IMR-90 (cell line): ENCODE results near the gene MALAT1. TPM values are rescaled to one million over a fixed set of nuclear protein-coding genes. Genes with fewer than 3 reads are reported as not detected.

Experiments
- ATAC-seq: fragments of 200-7000 bp; cut with Tn5 transposase; 2 replicates; pipeline ENCODE4 v1.9.1; 2020; ENCODE audit warnings: low read depth, mild to moderate bottlenecking, moderate library complexity
- BruUV-seq: library from RNA; stranded (reverse); fragments of 400-500 nt; replicated peaks from 2 replicates; lab custom pipeline; 2021; lab: Mats Ljungman, UMichigan
- CTCF ChIA-PET: fragments of 300-600 bp; formaldehyde crosslinking; extraction: SDS; loops from one replicate; lab custom pipeline; 2021; ENCODE audit warnings: antibody characterized with exemption; lab: Yijun Ruan, JAX
- POLR2A ChIA-PET: fragments of 300-600 bp; sonication (Branson Sonifier 250); formaldehyde crosslinking; loops from one replicate; lab custom pipeline; 2022; ENCODE audit warnings: antibody characterized with exemption; ENCODE audit not compliant: unreplicated experiment; lab: Charles Lee
- DNase-seq: peaks from one replicate; pipeline ENCODE4 v3.0.0; 2013
- H2AFZ ChIP-seq: replicated peaks from 2 replicates; pipeline ENCODE3; 2013; ENCODE audit warnings: low read length, mild to moderate bottlenecking; ENCODE audit not compliant: poor library complexity
- H2AK5ac ChIP-seq: 2 replicates; pipeline ENCODE4 v1.6.1; 2013; ENCODE audit warnings: low read depth, low read length, inconsistent platforms
- H2AK9ac ChIP-seq: replicated peaks from 2 replicates; pipeline ENCODE3; 2013; ENCODE audit warnings: mild to moderate bottlenecking, low read depth, low read length, moderate library complexity; ENCODE audit not compliant: poor library complexity
- H2BK120ac ChIP-seq: 2 replicates; pipeline ENCODE4 v1.6.1; 2013; ENCODE audit warnings: low read depth, low read length, inconsistent platforms
- H2BK15ac ChIP-seq: 3 replicates; pipeline ENCODE4 v1.6.1; 2013; ENCODE audit warnings: low read depth, low read length, inconsistent platforms
- H2BK20ac ChIP-seq: 2 replicates; pipeline ENCODE4 v1.6.1; 2013; ENCODE audit warnings: low read depth, mild to moderate bottlenecking, inconsistent platforms, low read length, moderate library complexity
- H2BK5ac ChIP-seq: 2 replicates; pipeline ENCODE4 v1.6.1; 2013; ENCODE audit warnings: mild to moderate bottlenecking, low read depth, low read length, inconsistent platforms; ENCODE audit not compliant: poor library complexity, severe bottlenecking
- H3K14ac ChIP-seq: replicated peaks from 2 replicates; pipeline ENCODE4 v1.6.1; 2013; ENCODE audit warnings: low read depth, low read length, inconsistent platforms
- H3K18ac ChIP-seq: 2 replicates; pipeline ENCODE4 v1.6.1; 2013; ENCODE audit warnings: low read depth, low read length, control low read depth
- H3K23ac ChIP-seq: 2 replicates; pipeline ENCODE4 v1.6.1; 2013; ENCODE audit warnings: low read depth, low read length, inconsistent platforms
- H3K27ac ChIP-seq: 2 replicates; pipeline ENCODE4 v1.5.1; 2013; ENCODE audit warnings: mild to moderate bottlenecking, control low read depth, low read length; ENCODE audit not compliant: insufficient read depth
- H3K27me3 ChIP-seq: 2 replicates; pipeline ENCODE4 v1.6.1; 2013; ENCODE audit warnings: low read length; ENCODE audit not compliant: control insufficient read depth, insufficient read depth
- H3K36me3 ChIP-seq: 2 replicates; pipeline ENCODE4 v1.6.1; 2013; ENCODE audit warnings: low read length, mixed read lengths; ENCODE audit not compliant: control insufficient read depth, insufficient read depth
- H3K4ac ChIP-seq: 2 replicates; pipeline ENCODE4 v1.6.1; 2013; ENCODE audit warnings: low read depth, low read length, inconsistent platforms
- H3K4me1 ChIP-seq: 2 replicates; pipeline ENCODE4 v1.6.1; 2013; ENCODE audit warnings: low read length, mixed read lengths; ENCODE audit not compliant: control insufficient read depth, insufficient read depth
- H3K4me2 ChIP-seq: 2 replicates; pipeline ENCODE4 v1.6.1; 2013; ENCODE audit warnings: low read depth, mild to moderate bottlenecking, control low read depth, low read length, moderate library complexity
- H3K4me3 ChIP-seq: 2 replicates; pipeline ENCODE4 v1.5.1; 2013; ENCODE audit warnings: low read depth, mild to moderate bottlenecking, control low read depth, low read length, moderate library complexity; ENCODE audit not compliant: insufficient read depth
- H3K56ac ChIP-seq: 2 replicates; pipeline ENCODE4 v1.6.1; 2013; ENCODE audit warnings: low read length, inconsistent platforms; ENCODE audit not compliant: insufficient read depth; ENCODE audit errors: extremely low read depth
- H3K79me1 ChIP-seq, 2 experiments: 2 replicates each; pipeline ENCODE4 v1.6.1; 2013; ENCODE audit warnings: low read length in 2 of 2, inconsistent platforms in 1 of 2, low read depth in 1 of 2
- H3K9ac ChIP-seq: 2 replicates; pipeline ENCODE4 v1.6.1; 2013; ENCODE audit warnings: low read depth, low read length, control low read depth
- H3K9me1 ChIP-seq: 2 replicates; pipeline ENCODE4 v1.6.1; 2013; ENCODE audit warnings: low read length, inconsistent platforms; ENCODE audit not compliant: insufficient read depth
- H3K9me3 ChIP-seq: 2 replicates; pipeline ENCODE4 v1.6.1; 2013; ENCODE audit warnings: low read length; ENCODE audit not compliant: control insufficient read depth, insufficient read depth
- H4K20me1 ChIP-seq: 2 replicates; pipeline ENCODE4 v1.6.1; 2013; ENCODE audit warnings: low read length, inconsistent platforms; ENCODE audit not compliant: insufficient read depth
- H4K5ac ChIP-seq: 2 replicates; pipeline ENCODE4 v1.6.1; 2013; ENCODE audit warnings: mild to moderate bottlenecking, low read depth, low read length, control low read depth
- H4K8ac ChIP-seq, 2 experiments: 2 replicates each; pipeline ENCODE4 v1.6.1; 2013; ENCODE audit warnings: low read depth in 2 of 2, low read length in 2 of 2, control low read depth in 1 of 2, inconsistent platforms in 1 of 2
- H4K91ac ChIP-seq: 2 replicates; pipeline ENCODE4 v1.6.1; 2013; ENCODE audit warnings: low read depth, low read length, inconsistent platforms; ENCODE audit not compliant: insufficient read depth
- MAZ ChIP-seq: IDR thresholded peaks from 2 replicates; pipeline ENCODE4 v1.6.1; 2012; ENCODE audit warnings: low read depth, mild to moderate bottlenecking, low read length, improper control_type of control experiment, moderate library complexity, borderline replicate concordance
- WGBS, 2 experiments: methylation state at CpG; one replicate each; pipeline versions ENCODE4 v1.1.5 to v1.1.7; 2013; ENCODE audit warnings: missing lambda C conversion rate in 2 of 2; ENCODE audit not compliant: insufficient read length in 1 of 2; ENCODE audit errors: extremely low coverage in 2 of 2; 5-methylcytosine and 5-hydroxymethylcytosine counted together
- dilution Hi-C: fragments of 300-500 bp; cut with HindIII; formaldehyde crosslinking; loops from one replicate; pipeline ENCODE4 v1.14.3; 2018; ENCODE audit warnings: low sequenced_read_pairs; ENCODE audit not compliant: unreplicated experiment
- in situ Hi-C: fragments of 300-500 bp; cut with MboI; formaldehyde crosslinking; loops from 3 replicates; pipeline ENCODE4 v1.14.3; 2019; ENCODE audit warnings: low sequenced_read_pairs, inconsistent platforms, mixed read lengths
- intact Hi-C: fragments of 100-400 bp; cut with micrococcal nuclease; formaldehyde crosslinking; loops from 2 replicates; pipeline ENCODE4 v1.10.0; 2022
- polyA plus RNA-seq, 3 experiments: library from polyadenylated mRNA; depleted of rRNA; stranded (reverse); fragments of >200 nt; gene quantifications; 2 replicates each; pipeline ENCODE4 v1.2.3, GENCODE V29; 2012; ENCODE audit warnings: low replicate concordance in 1 of 3
- total RNA-seq: library from RNA; depleted of rRNA; stranded (reverse); fragments of >200 nt; gene quantifications from 2 replicates; pipeline ENCODE4 v1.2.3, GENCODE V29; 2012
- TF ChIP-seq, protein P1 (sequence below): fragments of 150-350 bp; IDR thresholded peaks from 2 replicates; pipeline ENCODE4 v1.6.1; 2016; ENCODE audit warnings: low read depth, mild to moderate bottlenecking, low read length, moderate library complexity, borderline replicate concordance

MALAT1 gene
- total and polyA plus RNA-seq, 2 of the 4 experiments (the other 2 are of a cell fraction) = 636 to 3,569 TPM

DNA sequence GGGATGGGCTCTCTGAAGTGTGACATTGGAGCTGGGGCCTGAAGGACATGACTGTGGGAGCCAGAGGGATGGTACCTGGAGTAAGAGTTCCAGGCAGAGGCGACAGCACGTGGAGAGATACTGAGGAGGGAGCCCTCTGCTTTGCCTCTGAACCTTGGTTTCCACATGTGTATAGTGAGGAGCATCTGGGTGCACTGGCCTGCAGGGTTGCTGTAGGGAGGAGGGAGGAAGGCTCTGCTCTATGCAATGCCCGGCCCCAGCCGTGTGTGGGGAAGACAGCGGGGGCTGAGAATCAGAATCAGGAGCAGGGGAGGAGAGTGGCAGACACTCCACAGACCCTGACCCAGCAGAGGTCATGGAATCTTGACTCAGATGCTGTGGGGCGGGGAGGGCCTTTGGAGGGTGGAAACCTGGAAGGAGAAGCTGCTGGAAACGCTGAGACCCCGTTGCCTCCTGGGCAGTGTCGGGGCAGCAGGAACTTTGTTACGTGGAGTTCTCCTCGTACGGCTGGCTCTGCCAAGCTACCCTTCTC is 30.0 kb downstream of the MALAT1 start:
- no peak overlapping the region for H2BK5ac ChIP-seq
- no peaks in the 10 kb centered on the region for H3K27me3 ChIP-seq
- intact Hi-C loops = no loop called here
- peaks cover 63% of the 10 kb centered on the region for H3K36me3 ChIP-seq
- H3K18ac ChIP-seq = no peak overlapping the region
- no peak overlapping the region for H3K27ac ChIP-seq
- H4K91ac ChIP-seq = no peak overlapping the region
- no peak overlapping the region for H2BK120ac ChIP-seq
- peak overlapping the region; percentile 49 for H2AFZ ChIP-seq
- dilution Hi-C loops = no loop called here
- H3K4me1 ChIP-seq = peaks cover 12% of the 10 kb centered on the region
- H3K56ac ChIP-seq = no peak overlapping the region
- no peak overlapping the region for H3K4ac ChIP-seq
- no TSS peak for BruUV-seq
- ChIA-PET CTCF (no interaction called here), POLR2A (no interaction called here)
- 94% methylated on average over 7 of the region's 12 CpGs; no CpG with 5 or more reads in 1 of the 2 experiments for WGBS, 2 experiments
- H3K4me2 ChIP-seq = no peak overlapping the region
- no peak overlapping the region for H3K14ac ChIP-seq
- H2BK20ac ChIP-seq = no peak overlapping the region
- no peak overlapping the region for H4K8ac ChIP-seq
- no peak overlapping the region for H4K5ac ChIP-seq
- no peak overlapping the region for H3K4me3 ChIP-seq
- no peak overlapping the region for H3K9ac ChIP-seq
- DNase-seq (no peak), ATAC-seq (no peak)
- H3K9me3 ChIP-seq = no peaks in the 10 kb centered on the region
- no peak for TF ChIP-seq MAZ
- TF ChIP-seq, protein P1, sequence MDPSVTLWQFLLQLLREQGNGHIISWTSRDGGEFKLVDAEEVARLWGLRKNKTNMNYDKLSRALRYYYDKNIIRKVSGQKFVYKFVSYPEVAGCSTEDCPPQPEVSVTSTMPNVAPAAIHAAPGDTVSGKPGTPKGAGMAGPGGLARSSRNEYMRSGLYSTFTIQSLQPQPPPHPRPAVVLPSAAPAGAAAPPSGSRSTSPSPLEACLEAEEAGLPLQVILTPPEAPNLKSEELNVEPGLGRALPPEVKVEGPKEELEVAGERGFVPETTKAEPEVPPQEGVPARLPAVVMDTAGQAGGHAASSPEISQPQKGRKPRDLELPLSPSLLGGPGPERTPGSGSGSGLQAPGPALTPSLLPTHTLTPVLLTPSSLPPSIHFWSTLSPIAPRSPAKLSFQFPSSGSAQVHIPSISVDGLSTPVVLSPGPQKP = no peak
- no peak overlapping the region for H2AK5ac ChIP-seq
- peaks cover 50% of the 10 kb centered on the region for H4K20me1 ChIP-seq
- no peak overlapping the region for H2AK9ac ChIP-seq
- in situ Hi-C loops = no loop called here
- peaks cover 32 to 81% of the 10 kb centered on the region in 2 experiments for H3K79me1 ChIP-seq
- H2BK15ac ChIP-seq = no peak overlapping the region
- H3K23ac ChIP-seq = no peak overlapping the region
- H3K9me1 ChIP-seq = peaks cover 14% of the 10 kb centered on the region; the same call in 1 of the 2 replicates
